HL-60 (cell line): ENCODE measurements around the gene EXOC7.

Experiments used
- DNase-seq, 2 experiments: peaks; one replicate each; pipeline ENCODE4 v3.0.0-alpha.2; 2010 to 2020; ENCODE audit warnings: low read depth in 1 of 2, low spot score in 1 of 2
- H3K27ac ChIP-seq: fragments of 250-450 bp; sonication (Bioruptor Pico); replicated peaks from 2 replicates; pipeline ENCODE4 v1.5.1; 2020; ENCODE audit warnings: mild to moderate bottlenecking, moderate library complexity
- H3K27me3 ChIP-seq: fragments of 250-450 bp; sonication (Bioruptor Pico); 2 replicates; pipeline ENCODE4 v1.5.1; 2021; ENCODE audit warnings: mild to moderate bottlenecking, moderate library complexity; ENCODE audit not compliant: insufficient read depth, poor library complexity, severe bottlenecking
- H3K4me3 ChIP-seq: replicated peaks from 2 replicates; pipeline ENCODE4 v1.5.1; 2011; ENCODE audit warnings: mild to moderate bottlenecking, control low read depth, low read length; ENCODE audit not compliant: insufficient read depth
- GABPA ChIP-seq: IDR thresholded peaks from 2 replicates; pipeline ENCODE4 v1.6.1; 2012; ENCODE audit warnings: low read depth
- POLR2AphosphoS5 ChIP-seq: IDR thresholded peaks from 2 replicates; pipeline ENCODE4 v1.6.1; 2012; ENCODE audit warnings: low read depth
- SPI1 ChIP-seq: IDR thresholded peaks from 2 replicates; pipeline ENCODE4 v1.6.1; 2012; ENCODE audit warnings: low read depth, mild to moderate bottlenecking, borderline replicate concordance
- TF ChIP-seq, protein P1 (sequence below): IDR thresholded peaks from one replicate; pipeline ENCODE4 v1.5.1; 2011; ENCODE audit warnings: low read length, control low read depth, inconsistent platforms; ENCODE audit not compliant: insufficient read depth
- TF ChIP-seq, protein P2 (sequence below): IDR thresholded peaks from 2 replicates; pipeline ENCODE4 v1.6.1; 2012; ENCODE audit warnings: low read depth; ENCODE audit not compliant: insufficient replicate concordance

The EXOC7 gene

DNA sequence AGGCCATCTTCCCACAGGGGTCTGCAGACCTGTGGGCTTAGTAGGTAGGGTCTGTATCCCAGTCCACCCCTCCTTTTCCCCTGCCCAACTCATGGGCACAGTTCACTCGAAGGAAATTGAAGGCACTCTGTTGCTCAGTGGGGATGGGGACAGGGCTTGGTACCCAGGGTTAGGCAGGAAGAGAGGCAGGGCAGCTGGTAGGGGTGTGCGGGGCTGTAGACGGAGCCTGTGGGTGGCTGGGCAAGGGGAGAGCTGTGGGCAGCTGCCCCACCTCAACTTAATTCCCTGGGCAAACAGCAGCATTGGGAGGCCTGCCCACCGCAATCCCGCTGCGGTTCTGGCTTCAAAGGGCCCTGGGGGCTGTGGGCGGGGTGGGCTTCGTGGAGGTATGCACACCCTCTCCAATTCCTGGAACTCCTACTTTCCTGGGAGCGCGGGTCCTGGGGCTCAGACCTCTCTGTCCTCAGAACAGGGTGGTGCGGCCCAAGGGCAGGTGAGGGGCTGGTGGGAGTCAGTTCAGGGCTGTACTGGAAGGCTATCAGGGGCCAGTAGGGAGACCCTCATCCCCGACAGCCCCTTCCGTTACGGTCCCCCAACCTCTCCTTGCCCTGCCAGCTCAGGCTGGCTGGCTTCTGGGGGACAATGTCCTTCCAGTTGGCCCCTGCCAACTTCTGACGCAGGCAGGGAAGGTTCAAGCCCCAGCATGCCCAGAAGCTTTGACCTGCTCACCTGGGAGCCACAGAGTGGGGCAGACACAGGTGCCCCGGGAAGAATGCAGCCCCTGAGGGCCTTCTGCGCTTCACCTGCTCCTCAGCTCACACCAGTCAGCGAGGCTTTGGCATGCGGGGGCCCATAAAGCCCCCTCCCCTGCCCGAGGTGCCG lies 28.3 kb upstream of the EXOC7 start:
- TF ChIP-seq, protein P1, sequence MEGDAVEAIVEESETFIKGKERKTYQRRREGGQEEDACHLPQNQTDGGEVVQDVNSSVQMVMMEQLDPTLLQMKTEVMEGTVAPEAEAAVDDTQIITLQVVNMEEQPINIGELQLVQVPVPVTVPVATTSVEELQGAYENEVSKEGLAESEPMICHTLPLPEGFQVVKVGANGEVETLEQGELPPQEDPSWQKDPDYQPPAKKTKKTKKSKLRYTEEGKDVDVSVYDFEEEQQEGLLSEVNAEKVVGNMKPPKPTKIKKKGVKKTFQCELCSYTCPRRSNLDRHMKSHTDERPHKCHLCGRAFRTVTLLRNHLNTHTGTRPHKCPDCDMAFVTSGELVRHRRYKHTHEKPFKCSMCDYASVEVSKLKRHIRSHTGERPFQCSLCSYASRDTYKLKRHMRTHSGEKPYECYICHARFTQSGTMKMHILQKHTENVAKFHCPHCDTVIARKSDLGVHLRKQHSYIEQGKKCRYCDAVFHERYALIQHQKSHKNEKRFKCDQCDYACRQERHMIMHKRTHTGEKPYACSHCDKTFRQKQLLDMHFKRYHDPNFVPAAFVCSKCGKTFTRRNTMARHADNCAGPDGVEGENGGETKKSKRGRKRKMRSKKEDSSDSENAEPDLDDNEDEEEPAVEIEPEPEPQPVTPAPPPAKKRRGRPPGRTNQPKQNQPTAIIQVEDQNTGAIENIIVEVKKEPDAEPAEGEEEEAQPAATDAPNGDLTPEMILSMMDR: no peak
- TF ChIP-seq SPI1: no peak
- TF ChIP-seq, protein P2, sequence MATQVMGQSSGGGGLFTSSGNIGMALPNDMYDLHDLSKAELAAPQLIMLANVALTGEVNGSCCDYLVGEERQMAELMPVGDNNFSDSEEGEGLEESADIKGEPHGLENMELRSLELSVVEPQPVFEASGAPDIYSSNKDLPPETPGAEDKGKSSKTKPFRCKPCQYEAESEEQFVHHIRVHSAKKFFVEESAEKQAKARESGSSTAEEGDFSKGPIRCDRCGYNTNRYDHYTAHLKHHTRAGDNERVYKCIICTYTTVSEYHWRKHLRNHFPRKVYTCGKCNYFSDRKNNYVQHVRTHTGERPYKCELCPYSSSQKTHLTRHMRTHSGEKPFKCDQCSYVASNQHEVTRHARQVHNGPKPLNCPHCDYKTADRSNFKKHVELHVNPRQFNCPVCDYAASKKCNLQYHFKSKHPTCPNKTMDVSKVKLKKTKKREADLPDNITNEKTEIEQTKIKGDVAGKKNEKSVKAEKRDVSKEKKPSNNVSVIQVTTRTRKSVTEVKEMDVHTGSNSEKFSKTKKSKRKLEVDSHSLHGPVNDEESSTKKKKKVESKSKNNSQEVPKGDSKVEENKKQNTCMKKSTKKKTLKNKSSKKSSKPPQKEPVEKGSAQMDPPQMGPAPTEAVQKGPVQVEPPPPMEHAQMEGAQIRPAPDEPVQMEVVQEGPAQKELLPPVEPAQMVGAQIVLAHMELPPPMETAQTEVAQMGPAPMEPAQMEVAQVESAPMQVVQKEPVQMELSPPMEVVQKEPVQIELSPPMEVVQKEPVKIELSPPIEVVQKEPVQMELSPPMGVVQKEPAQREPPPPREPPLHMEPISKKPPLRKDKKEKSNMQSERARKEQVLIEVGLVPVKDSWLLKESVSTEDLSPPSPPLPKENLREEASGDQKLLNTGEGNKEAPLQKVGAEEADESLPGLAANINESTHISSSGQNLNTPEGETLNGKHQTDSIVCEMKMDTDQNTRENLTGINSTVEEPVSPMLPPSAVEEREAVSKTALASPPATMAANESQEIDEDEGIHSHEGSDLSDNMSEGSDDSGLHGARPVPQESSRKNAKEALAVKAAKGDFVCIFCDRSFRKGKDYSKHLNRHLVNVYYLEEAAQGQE: no peak
- no peak for TF ChIP-seq POLR2AphosphoS5
- no peak for TF ChIP-seq GABPA
- no peak overlapping the region for H3K4me3 ChIP-seq
- DNase-seq: no peak
- no peak overlapping the region for H3K27ac ChIP-seq
- peaks cover 2% of the 10 kb centered on the region for H3K27me3 ChIP-seq

DNA sequence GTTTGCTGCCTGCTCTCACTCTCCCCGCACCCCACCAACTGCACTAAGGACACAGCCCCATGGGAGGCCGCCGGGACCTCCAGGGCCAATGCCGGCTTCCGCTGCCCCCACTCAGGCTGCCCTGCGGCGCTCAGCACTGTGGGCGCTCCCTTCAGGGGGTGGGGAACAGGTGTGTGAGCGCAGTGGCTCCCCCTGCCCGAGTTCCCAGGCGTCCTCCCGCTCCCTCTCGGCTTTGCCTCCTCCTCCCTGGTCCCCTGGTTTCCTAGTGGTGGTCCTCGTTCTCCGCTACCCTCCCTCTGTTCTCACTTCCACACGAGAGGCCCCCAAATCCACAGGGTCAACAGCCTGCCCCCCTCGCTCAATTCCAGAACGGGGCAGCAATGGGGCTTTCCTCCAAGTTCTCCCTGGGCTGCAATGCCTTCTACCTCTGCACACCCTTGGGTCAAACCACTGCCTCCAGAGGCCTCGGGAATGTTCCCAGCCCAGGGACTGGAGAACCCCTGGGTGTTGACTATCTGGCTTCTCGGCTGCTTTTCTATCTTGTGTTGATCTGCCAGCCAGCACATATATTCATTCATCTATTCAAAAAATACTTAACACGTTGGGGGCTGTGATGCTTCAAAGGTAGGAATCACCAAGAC lies 27.6 kb upstream of the EXOC7 start:
- H3K27ac ChIP-seq: no peak overlapping the region
- H3K4me3 ChIP-seq: no peak overlapping the region
- no peak for DNase-seq
- peaks cover 2% of the 10 kb centered on the region for H3K27me3 ChIP-seq
- TF ChIP-seq, protein P1: no peak
- TF ChIP-seq POLR2AphosphoS5: no peak

DNA sequence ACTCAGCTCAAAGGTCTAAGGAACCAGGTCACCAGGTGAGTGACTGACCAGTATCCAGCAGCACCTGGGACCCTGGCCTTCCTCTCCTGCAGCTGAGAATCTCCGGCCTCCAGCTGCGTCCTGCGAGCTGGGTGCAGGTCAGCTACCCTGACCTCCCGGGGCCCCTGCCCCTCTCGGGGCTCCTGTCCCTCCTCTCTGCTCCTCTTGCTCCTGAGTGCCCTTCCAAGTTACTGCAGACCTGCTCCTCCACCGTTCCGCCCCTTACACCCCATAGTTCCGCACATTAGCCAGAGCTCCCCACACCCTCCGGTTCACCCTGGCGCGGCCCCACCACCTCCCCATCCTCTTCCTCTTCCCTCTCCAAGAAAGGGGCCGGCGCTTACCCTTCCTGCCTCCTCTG lies 26.9 kb upstream of the EXOC7 start:
- no peak for TF ChIP-seq GABPA
- TF ChIP-seq, protein P2: no peak
- no peak for TF ChIP-seq POLR2AphosphoS5
- no peak for TF ChIP-seq SPI1
- TF ChIP-seq, protein P1: no peak
- H3K27ac ChIP-seq: no peak overlapping the region
- peak in 1 of 2 experiments; percentile 33 for DNase-seq
- no peaks in the 10 kb centered on the region for H3K27me3 ChIP-seq
- no peak overlapping the region for H3K4me3 ChIP-seq
